Measurements from ENCODE around the gene SHBG.

- TF ChIP-seq EZH2phosphoT487 (IDR thresholded peaks at IDR 0.05; ENCODE audit: borderline replicate concordance, low read length): no peak
- TF ChIP-seq, protein P1, sequence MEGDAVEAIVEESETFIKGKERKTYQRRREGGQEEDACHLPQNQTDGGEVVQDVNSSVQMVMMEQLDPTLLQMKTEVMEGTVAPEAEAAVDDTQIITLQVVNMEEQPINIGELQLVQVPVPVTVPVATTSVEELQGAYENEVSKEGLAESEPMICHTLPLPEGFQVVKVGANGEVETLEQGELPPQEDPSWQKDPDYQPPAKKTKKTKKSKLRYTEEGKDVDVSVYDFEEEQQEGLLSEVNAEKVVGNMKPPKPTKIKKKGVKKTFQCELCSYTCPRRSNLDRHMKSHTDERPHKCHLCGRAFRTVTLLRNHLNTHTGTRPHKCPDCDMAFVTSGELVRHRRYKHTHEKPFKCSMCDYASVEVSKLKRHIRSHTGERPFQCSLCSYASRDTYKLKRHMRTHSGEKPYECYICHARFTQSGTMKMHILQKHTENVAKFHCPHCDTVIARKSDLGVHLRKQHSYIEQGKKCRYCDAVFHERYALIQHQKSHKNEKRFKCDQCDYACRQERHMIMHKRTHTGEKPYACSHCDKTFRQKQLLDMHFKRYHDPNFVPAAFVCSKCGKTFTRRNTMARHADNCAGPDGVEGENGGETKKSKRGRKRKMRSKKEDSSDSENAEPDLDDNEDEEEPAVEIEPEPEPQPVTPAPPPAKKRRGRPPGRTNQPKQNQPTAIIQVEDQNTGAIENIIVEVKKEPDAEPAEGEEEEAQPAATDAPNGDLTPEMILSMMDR (IDR thresholded peaks at IDR 0.05; ENCODE audit: low read depth, low read length, poor library complexity, severe bottlenecking): no peak
Observed at GRCh38 chr17:7593296-7593695, 36.6 kb upstream of the SHBG start.

Data from DOHH2 (cell line).